Activated CD4-positive, alpha-beta T cell treated with anti-CD3 and anti-CD28 coated beads, Interleukin-2, amount 10 ng/mL, durations not matched to agents 24 days and 14 days (primary cell): Measurements from ENCODE around the gene OR6X1. TPM values are rescaled to one million over a fixed set of nuclear protein-coding genes. Genes with fewer than 3 reads are reported as not detected.

ENCODE experiments used
- DNase-seq: peaks from one replicate; pipeline ENCODE4 v3.0.0; 2022
- H3K27ac Mint-ChIP-seq: one replicate; pipeline ENCODE4 v1.8.0; 2022; ENCODE audit warnings: mild to moderate bottlenecking, mixed read lengths
- H3K27me3 Mint-ChIP-seq: one replicate; pipeline ENCODE4 v1.8.0; 2022; ENCODE audit warnings: mixed read lengths
- H3K36me3 Mint-ChIP-seq: one replicate; pipeline ENCODE4 v1.8.0; 2022; ENCODE audit warnings: low read depth, mild to moderate bottlenecking, mixed read lengths
- H3K4me1 Mint-ChIP-seq: one replicate; pipeline ENCODE4 v1.8.0; 2021; ENCODE audit warnings: mixed read lengths
- H3K4me3 Mint-ChIP-seq: one replicate; pipeline ENCODE4 v1.8.0; 2022; ENCODE audit warnings: mild to moderate bottlenecking, moderate library complexity, mixed read lengths
- H3K9me3 Mint-ChIP-seq: one replicate; pipeline ENCODE4 v1.8.0; 2021; ENCODE audit warnings: mixed read lengths
- intact Hi-C: fragments of 100-400 bp; cut with micrococcal nuclease; formaldehyde crosslinking; loops from one replicate; pipeline ENCODE4 v1.15.1; 2023
- total RNA-seq: library from RNA; stranded (reverse); gene quantifications from 2 replicates; pipeline ENCODE4 v1.2.3, GENCODE V29; 2022

OR6X1 gene
- total RNA-seq, 1 donor from 2014 or later = not detected

DNA sequence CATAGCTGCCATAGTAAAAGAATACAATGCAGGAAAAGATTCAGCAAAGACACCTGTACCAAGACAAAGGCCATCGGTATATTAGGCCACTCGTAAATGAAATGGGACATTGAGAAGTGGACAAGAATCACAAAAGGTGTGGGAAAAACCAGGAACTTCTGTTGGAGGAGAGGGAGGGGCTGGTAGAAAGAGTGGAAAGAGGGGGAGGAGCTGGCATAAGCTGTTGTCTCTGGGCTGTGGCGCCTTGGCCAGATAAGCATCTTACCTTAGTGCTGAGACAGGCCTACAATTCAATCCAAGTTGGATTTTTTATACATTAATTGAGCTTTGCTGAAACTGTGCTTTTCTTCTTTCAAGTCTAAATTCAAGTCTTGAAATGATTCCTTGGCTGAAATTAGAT lies 50.0 kb downstream of the OR6X1 start:
- no peak overlapping the region for H3K27ac Mint-ChIP-seq
- H3K27me3 Mint-ChIP-seq = peaks cover 16% of the 10 kb centered on the region
- H3K4me1 Mint-ChIP-seq = peaks cover 5% of the 10 kb centered on the region
- H3K4me3 Mint-ChIP-seq = no peak overlapping the region
- no peaks in the 10 kb centered on the region for H3K9me3 Mint-ChIP-seq
- H3K36me3 Mint-ChIP-seq = no peaks in the 10 kb centered on the region
- intact Hi-C loops = no loop called here
- no peak for DNase-seq

Other genes starting within 250 kb of the OR6X1 start
- gene SCN3B, start 99.9 kb downstream of the OR6X1 start, total RNA-seq = not detected in 2 replicates
- gene ZNF202, start 12.9 kb downstream of the OR6X1 start, total RNA-seq = 22.6 and 22.9 TPM in 2 replicates
- not detected in 2 replicates for gene OR6M1, start 51.8 kb upstream of the OR6X1 start, total RNA-seq
- gene TMEM225, start 131.2 kb upstream of the OR6X1 start, total RNA-seq = not detected in 2 replicates
- gene OR8D4, start 147.6 kb upstream of the OR6X1 start, total RNA-seq = not detected in 2 replicates
- not detected in 2 replicates for gene OR4D5, start 185.1 kb upstream of the OR6X1 start, total RNA-seq
- gene OR6T1, start 189.3 kb upstream of the OR6X1 start, total RNA-seq = not detected in 2 replicates
- gene OR10S1, start 223.3 kb upstream of the OR6X1 start, total RNA-seq = not detected in 2 replicates
- not detected in 2 replicates for gene OR10G6, start 240.6 kb upstream of the OR6X1 start, total RNA-seq